Measurements from ENCODE around the gene SYT13. TPM values are rescaled to one million over a fixed set of nuclear protein-coding genes. Genes with fewer than 3 reads are reported as not detected.

The SYT13 gene
- total and polyA plus RNA-seq, 11 donors, result 0.61 to 7.5 (median 3.2) TPM

DNA sequence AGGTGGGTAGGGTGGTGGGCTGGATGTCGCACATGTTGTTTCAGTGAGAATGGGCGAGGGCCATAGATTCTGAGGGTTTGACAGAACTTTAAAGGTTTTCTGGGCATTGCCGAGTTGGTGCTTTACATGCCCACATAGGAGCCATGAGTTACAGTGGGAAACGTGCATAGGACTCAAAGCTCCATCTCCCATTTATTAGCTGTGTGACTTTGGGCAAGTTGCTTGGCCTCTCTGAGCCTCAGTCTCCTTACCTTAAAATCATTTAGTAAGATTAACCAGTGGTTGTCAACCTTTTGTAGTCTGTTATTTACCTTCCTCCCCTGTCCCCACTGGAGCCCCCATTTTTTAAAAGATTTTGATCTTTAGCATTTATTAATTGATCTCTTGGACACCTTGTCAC, 67.4 kb downstream of the SYT13 start:
- intact Hi-C loops (cut with DNase I), result no loop called here
- Histone ChIP-seq H3K27ac (no peak overlapping the region), H3K4me3 (no peak overlapping the region), H3K36me3 (peaks cover 0 to 44% (median 14%) of the 10 kb centered on the region in 9 donors), H3K9me3 (no peaks in the 10 kb centered on the region), H3K4me1 (peaks cover 0 to 17% (median 3%) of the 10 kb centered on the region in 12 donors), H3K27me3 (no peaks in the 10 kb centered on the region)
- no peak for DNase-seq
- no peak for TF ChIP-seq POLR2A (IDR thresholded peaks at IDR 0.05)
- TF ChIP-seq, protein P1, sequence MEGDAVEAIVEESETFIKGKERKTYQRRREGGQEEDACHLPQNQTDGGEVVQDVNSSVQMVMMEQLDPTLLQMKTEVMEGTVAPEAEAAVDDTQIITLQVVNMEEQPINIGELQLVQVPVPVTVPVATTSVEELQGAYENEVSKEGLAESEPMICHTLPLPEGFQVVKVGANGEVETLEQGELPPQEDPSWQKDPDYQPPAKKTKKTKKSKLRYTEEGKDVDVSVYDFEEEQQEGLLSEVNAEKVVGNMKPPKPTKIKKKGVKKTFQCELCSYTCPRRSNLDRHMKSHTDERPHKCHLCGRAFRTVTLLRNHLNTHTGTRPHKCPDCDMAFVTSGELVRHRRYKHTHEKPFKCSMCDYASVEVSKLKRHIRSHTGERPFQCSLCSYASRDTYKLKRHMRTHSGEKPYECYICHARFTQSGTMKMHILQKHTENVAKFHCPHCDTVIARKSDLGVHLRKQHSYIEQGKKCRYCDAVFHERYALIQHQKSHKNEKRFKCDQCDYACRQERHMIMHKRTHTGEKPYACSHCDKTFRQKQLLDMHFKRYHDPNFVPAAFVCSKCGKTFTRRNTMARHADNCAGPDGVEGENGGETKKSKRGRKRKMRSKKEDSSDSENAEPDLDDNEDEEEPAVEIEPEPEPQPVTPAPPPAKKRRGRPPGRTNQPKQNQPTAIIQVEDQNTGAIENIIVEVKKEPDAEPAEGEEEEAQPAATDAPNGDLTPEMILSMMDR (IDR thresholded peaks at IDR 0.05), result no peak
- WGBS, 4 donors, result 94 to 98% (median 97%) methylated on average over 4 of the region's 4 CpGs
- ATAC-seq, result no peak

DNA sequence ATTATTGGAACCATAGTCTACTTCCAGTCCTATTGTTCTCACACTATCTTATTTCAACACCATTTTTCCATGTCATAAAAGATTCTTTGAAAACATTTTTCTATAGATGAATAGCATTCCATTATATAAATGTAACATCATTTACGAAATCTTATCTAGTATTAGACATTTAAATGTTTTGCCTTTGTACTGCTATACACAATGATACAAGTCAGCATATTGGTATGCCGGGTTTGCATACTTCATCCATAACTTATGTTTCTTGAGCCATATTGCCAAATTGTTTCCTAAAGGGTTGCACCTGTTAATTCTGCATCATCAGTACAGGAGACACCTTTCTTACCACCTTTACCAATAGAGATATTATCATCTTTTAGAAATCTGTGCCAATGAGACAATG, 68.2 kb downstream of the SYT13 start:
- Histone ChIP-seq H3K4me3 (no peak overlapping the region), H3K9me3 (no peaks in the 10 kb centered on the region), H3K27me3 (no peaks in the 10 kb centered on the region), H3K4me1 (peaks cover 0 to 18% (median 3%) of the 10 kb centered on the region in 12 donors), H3K27ac (no peak overlapping the region), H3K36me3 (peaks cover 0 to 46% (median 14%) of the 10 kb centered on the region in 9 donors)
- no peak for ATAC-seq
- TF ChIP-seq, protein P1 (IDR thresholded peaks at IDR 0.05), result no peak
- no peak for TF ChIP-seq POLR2A (IDR thresholded peaks at IDR 0.05)
- intact Hi-C loops (cut with DNase I), result no loop called here
- WGBS, 4 donors, result 92 to 96% (median 94%) methylated on average over 2 of the region's 2 CpGs
- no peak for DNase-seq

DNA sequence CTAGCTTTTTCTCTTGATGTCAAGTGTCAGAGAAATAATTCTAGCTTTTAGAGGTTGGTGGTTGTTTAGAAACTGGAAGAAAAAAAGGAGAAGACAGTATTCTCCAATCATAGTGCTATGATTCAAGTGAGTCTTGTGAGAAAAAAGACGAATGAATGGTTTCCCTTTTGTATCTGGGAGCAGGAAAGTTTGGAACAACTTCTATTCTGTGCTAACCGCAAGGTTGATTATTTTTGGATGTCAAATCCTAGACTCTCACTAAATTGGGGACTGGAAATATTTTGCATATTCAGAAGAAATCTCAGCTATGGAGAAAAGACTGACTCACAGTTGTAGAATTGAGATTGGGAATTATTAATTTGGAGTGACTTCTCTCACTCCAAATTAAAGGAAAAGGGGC, 69.2 kb downstream of the SYT13 start:
- WGBS, 4 donors, result 75 to 85% (median 77%) methylated on average over 2 of the region's 2 CpGs
- intact Hi-C loops (cut with DNase I), result no loop called here
- TF ChIP-seq, protein P1 (IDR thresholded peaks at IDR 0.05), result no peak
- no peak for TF ChIP-seq POLR2A (IDR thresholded peaks at IDR 0.05)
- no peaks in the 10 kb centered on the region for H3K27me3 ChIP-seq
- H3K4me3 ChIP-seq, result no peak overlapping the region
- H3K4me1 ChIP-seq, result peaks cover 0 to 22% (median 3%) of the 10 kb centered on the region in 12 donors
- H3K27ac ChIP-seq, result no peak overlapping the region
- ATAC-seq (no peak), DNase-seq (no peak)
- no peaks in the 10 kb centered on the region for H3K9me3 ChIP-seq
- peaks cover 0 to 45% (median 18%) of the 10 kb centered on the region in 9 donors for H3K36me3 ChIP-seq

DNA sequence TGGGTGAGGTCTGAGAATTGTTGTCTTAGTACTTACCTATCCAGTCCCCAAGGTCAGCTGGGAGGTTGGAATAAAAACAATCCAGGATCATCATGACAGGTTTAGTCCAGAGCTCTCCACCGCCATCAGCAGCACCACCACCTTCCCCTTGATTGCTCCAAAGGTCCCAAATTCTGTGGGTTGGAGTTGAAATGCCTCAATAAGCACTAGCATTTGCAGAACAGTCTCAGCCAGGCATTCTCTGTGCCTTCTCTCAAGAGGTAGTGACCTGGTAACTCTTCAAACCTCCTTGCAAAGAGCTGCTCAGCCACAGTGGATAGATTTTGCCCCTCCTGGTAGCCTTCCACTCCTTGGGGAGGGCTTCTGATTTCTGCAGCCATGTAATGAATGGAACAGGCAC, 70.1 kb downstream of the SYT13 start:
- WGBS, 4 donors, result 98 to 100% (median 99%) methylated on average over 1 of the region's 1 CpG
- no peak for ATAC-seq
- Histone ChIP-seq H3K9me3 (no peaks in the 10 kb centered on the region), H3K27ac (no peak overlapping the region), H3K36me3 (peaks cover 0 to 37% (median 18%) of the 10 kb centered on the region in 9 donors), H3K4me3 (no peak overlapping the region), H3K4me1 (peaks cover 0 to 31% (median 4%) of the 10 kb centered on the region in 12 donors), H3K27me3 (no peaks in the 10 kb centered on the region)
- intact Hi-C loops (cut with DNase I), result no loop called here
- no peak for DNase-seq
- TF ChIP-seq, protein P1 (IDR thresholded peaks at IDR 0.05), result no peak
- no peak for TF ChIP-seq POLR2A (IDR thresholded peaks at IDR 0.05)
